ENCODE results near the gene FGGY.

- TF ChIP-seq CTCF (IDR thresholded peaks at IDR 0.05) (no peak), POLR2A (IDR thresholded peaks at IDR 0.05; ENCODE audit: low read depth) (no peak), EP300 (IDR thresholded peaks at IDR 0.05) (no peak)
Measured at GRCh38 chr1:59528900-59529299, 232.0 kb downstream of the FGGY start.

Data from esophagus muscularis mucosa (tissue), 4 donors.